ENCODE measurements around the gene ROS1.

Gene ROS1

GRCh38 chr6:117304446-117304845, 121.3 kb downstream of the ROS1 start:
- H3K4me1 ChIP-seq (ENCODE audit: control extremely low read depth in 1 of 4, control insufficient read depth in 4 of 4, insufficient read depth in 4 of 4, low read length in 3 of 4) = no peaks in the 10 kb centered on the region
- no peaks in the 10 kb centered on the region for H3K9me3 ChIP-seq (ENCODE audit: control extremely low read depth in 1 of 5, control insufficient read depth in 4 of 5, insufficient read depth in 2 of 5, low read depth in 1 of 5, low read length in 4 of 5)
- no peak overlapping the region for H3K4me3 ChIP-seq (ENCODE audit: control insufficient read depth in 1 of 7, extremely low read depth in 1 of 7, insufficient read depth in 4 of 7, low read depth in 2 of 7, low read length in 6 of 7)
- POLR2A ChIA-PET = no interaction called here
- peaks cover 0 to 3% (median 0%) of the 10 kb centered on the region in 5 experiments for H3K27me3 ChIP-seq (replicated peaks in 2 of 5; ENCODE audit: control insufficient read depth in 4 of 5, insufficient read depth in 5 of 5, low read length in 4 of 5)
- H3K36me3 ChIP-seq (ENCODE audit: control insufficient read depth in 4 of 4, insufficient read depth in 4 of 4, low read length in 3 of 4) = no peaks in the 10 kb centered on the region
- H3K27ac ChIP-seq (ENCODE audit: insufficient read depth in 1 of 2, low read depth in 1 of 2, low read length in 2 of 2, poor library complexity in 1 of 2, severe bottlenecking in 2 of 2) = no peak overlapping the region
- 100% methylated on average over 2 of the region's 2 CpGs for WGBS (ENCODE audit: insufficient coverage)
- no peak for DNase-seq
- CTCF ChIA-PET = no interaction called here

DNA sequence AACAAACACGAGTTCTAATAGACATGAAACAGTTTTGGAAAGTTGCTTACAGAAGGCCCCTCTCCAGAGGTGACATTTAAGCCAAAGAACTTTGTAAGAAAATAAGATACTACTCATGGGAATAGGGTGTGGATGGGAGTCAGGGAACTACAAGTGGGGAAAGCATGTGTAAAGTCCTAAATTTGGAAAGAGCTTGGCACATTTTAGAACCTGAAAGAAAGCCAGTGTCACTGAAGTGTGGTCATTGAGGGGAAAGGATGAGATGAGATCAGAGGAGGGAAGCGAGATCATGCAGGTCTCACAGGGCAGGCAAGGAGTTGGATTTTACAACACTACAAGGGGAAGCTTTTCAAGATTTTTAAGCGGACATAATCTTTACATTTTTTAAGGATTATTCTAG, 122.4 kb downstream of the ROS1 start:
- ChIA-PET POLR2A (no interaction called here), CTCF (no interaction called here)
- Histone ChIP-seq H3K36me3 (ENCODE audit: control insufficient read depth in 4 of 4, insufficient read depth in 4 of 4, low read length in 3 of 4) (no peaks in the 10 kb centered on the region), H3K4me3 (ENCODE audit: control insufficient read depth in 1 of 7, extremely low read depth in 1 of 7, insufficient read depth in 4 of 7, low read depth in 2 of 7, low read length in 6 of 7) (no peak overlapping the region), H3K9me3 (ENCODE audit: control extremely low read depth in 1 of 5, control insufficient read depth in 4 of 5, insufficient read depth in 2 of 5, low read depth in 1 of 5, low read length in 4 of 5) (no peaks in the 10 kb centered on the region), H3K4me1 (ENCODE audit: control extremely low read depth in 1 of 4, control insufficient read depth in 4 of 4, insufficient read depth in 4 of 4, low read length in 3 of 4) (no peaks in the 10 kb centered on the region), H3K27me3 (replicated peaks in 2 of 5; ENCODE audit: control insufficient read depth in 4 of 5, insufficient read depth in 5 of 5, low read length in 4 of 5) (peaks cover 0 to 3% (median 0%) of the 10 kb centered on the region in 5 experiments), H3K27ac (ENCODE audit: insufficient read depth in 1 of 2, low read depth in 1 of 2, low read length in 2 of 2, poor library complexity in 1 of 2, severe bottlenecking in 2 of 2) (no peak overlapping the region)
- DNase-seq = no peak
- WGBS (ENCODE audit: insufficient coverage) = 79% methylated on average over 2 of the region's 3 CpGs

DNA sequence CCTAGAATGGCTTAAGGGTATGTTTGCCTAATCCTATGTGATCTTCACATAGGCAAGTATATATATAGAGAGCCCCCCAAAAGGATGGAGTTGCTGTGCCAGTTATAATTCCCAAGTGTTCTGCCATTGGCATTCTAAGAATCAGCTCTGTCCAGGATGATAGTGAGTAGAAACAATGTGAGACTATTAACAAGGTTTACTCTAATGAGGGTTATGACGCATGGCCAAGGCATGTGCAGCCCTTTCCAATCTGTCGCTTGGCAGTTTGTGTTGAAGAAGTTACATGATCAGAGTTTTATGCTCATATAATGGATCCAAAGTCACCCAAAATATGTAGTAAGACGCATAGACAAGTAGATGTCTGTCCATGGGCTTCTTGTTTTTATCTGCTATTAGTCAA, 126.8 kb downstream of the ROS1 start:
- DNase-seq = no peak
- no peaks in the 10 kb centered on the region for H3K36me3 ChIP-seq (ENCODE audit: control insufficient read depth in 4 of 4, insufficient read depth in 4 of 4, low read length in 3 of 4)
- H3K4me1 ChIP-seq (ENCODE audit: control extremely low read depth in 1 of 4, control insufficient read depth in 4 of 4, insufficient read depth in 4 of 4, low read length in 3 of 4) = no peaks in the 10 kb centered on the region
- WGBS (ENCODE audit: insufficient coverage) = 100% methylated on average over 1 of the region's 3 CpGs
- H3K27ac ChIP-seq (ENCODE audit: insufficient read depth in 1 of 2, low read depth in 1 of 2, low read length in 2 of 2, poor library complexity in 1 of 2, severe bottlenecking in 2 of 2) = no peak overlapping the region
- no peaks in the 10 kb centered on the region for H3K9me3 ChIP-seq (ENCODE audit: control extremely low read depth in 1 of 5, control insufficient read depth in 4 of 5, insufficient read depth in 2 of 5, low read depth in 1 of 5, low read length in 4 of 5)
- ChIA-PET CTCF (no interaction called here), POLR2A (no interaction called here)
- no peak overlapping the region for H3K4me3 ChIP-seq (ENCODE audit: control insufficient read depth in 1 of 7, extremely low read depth in 1 of 7, insufficient read depth in 4 of 7, low read depth in 2 of 7, low read length in 6 of 7)
- peaks cover 0 to 3% (median 0%) of the 10 kb centered on the region in 5 experiments for H3K27me3 ChIP-seq (replicated peaks in 2 of 5; ENCODE audit: control insufficient read depth in 4 of 5, insufficient read depth in 5 of 5, low read length in 4 of 5)

DNA sequence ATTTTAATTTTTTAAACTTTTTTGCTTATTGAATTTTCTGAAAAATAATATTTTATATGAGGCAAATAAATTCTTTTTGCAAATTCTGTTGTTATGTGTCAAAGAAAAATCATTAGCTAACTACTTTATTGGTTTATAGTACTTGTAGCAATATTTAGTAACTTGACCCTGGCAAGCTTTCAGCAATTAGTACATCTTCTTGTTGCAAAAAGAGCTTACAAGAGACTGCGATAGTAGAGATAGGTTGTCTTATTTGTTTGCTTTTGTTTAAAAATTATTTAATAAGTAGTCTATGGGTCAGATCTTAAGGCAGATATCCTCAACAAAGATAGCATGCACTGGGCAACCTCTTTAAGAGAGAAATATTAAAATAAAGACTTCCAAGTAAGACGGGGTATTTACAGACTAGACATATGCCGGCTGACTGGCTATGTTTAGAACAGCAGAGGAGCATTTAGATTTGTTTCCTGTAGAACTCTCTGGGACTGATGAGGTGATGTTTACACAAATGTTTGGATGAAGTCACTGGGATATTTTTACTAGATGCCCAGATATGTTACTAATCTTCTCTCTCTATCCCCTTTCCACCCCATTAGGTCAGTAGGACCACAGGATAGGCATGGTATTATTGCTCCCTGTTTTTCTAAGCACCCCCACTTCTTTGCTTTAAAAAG, 135.4 kb downstream of the ROS1 start:
- no peak overlapping the region for H3K27ac ChIP-seq (ENCODE audit: insufficient read depth in 1 of 2, low read depth in 1 of 2, low read length in 2 of 2, poor library complexity in 1 of 2, severe bottlenecking in 2 of 2)
- no peaks in the 10 kb centered on the region for H3K36me3 ChIP-seq (ENCODE audit: control insufficient read depth in 4 of 4, insufficient read depth in 4 of 4, low read length in 3 of 4)
- H3K9me3 ChIP-seq (ENCODE audit: control extremely low read depth in 1 of 5, control insufficient read depth in 4 of 5, insufficient read depth in 2 of 5, low read depth in 1 of 5, low read length in 4 of 5) = no peaks in the 10 kb centered on the region
- no peak overlapping the region for H3K4me3 ChIP-seq (ENCODE audit: control insufficient read depth in 1 of 7, extremely low read depth in 1 of 7, insufficient read depth in 4 of 7, low read depth in 2 of 7, low read length in 6 of 7)
- H3K27me3 ChIP-seq (replicated peaks in 2 of 5; ENCODE audit: control insufficient read depth in 4 of 5, insufficient read depth in 5 of 5, low read length in 4 of 5) = peaks cover 0 to 9% (median 2%) of the 10 kb centered on the region in 5 experiments
- DNase-seq = no peak
- H3K4me1 ChIP-seq (ENCODE audit: control extremely low read depth in 1 of 4, control insufficient read depth in 4 of 4, insufficient read depth in 4 of 4, low read length in 3 of 4) = no peaks in the 10 kb centered on the region
- ChIA-PET POLR2A (no interaction called here), CTCF (no interaction called here)
- 50% methylated on average over 1 of the region's 3 CpGs for WGBS (ENCODE audit: insufficient coverage)

GRCh38 chr6:117288083-117288715, 137.5 kb downstream of the ROS1 start:
- no peaks in the 10 kb centered on the region for H3K9me3 ChIP-seq (ENCODE audit: control extremely low read depth in 1 of 5, control insufficient read depth in 4 of 5, insufficient read depth in 2 of 5, low read depth in 1 of 5, low read length in 4 of 5)
- peaks cover 0 to 9% (median 2%) of the 10 kb centered on the region in 5 experiments for H3K27me3 ChIP-seq (replicated peaks in 2 of 5; ENCODE audit: control insufficient read depth in 4 of 5, insufficient read depth in 5 of 5, low read length in 4 of 5)
- no peak overlapping the region for H3K27ac ChIP-seq (ENCODE audit: insufficient read depth in 1 of 2, low read depth in 1 of 2, low read length in 2 of 2, poor library complexity in 1 of 2, severe bottlenecking in 2 of 2)
- ChIA-PET POLR2A (no interaction called here), CTCF (no interaction called here)
- no peak for DNase-seq
- H3K36me3 ChIP-seq (ENCODE audit: control insufficient read depth in 4 of 4, insufficient read depth in 4 of 4, low read length in 3 of 4) = no peaks in the 10 kb centered on the region
- no peaks in the 10 kb centered on the region for H3K4me1 ChIP-seq (ENCODE audit: control extremely low read depth in 1 of 4, control insufficient read depth in 4 of 4, insufficient read depth in 4 of 4, low read length in 3 of 4)
- WGBS (ENCODE audit: insufficient coverage) = 85% methylated on average over 2 of the region's 3 CpGs
- no peak overlapping the region for H3K4me3 ChIP-seq (ENCODE audit: control insufficient read depth in 1 of 7, extremely low read depth in 1 of 7, insufficient read depth in 4 of 7, low read depth in 2 of 7, low read length in 6 of 7)

DNA sequence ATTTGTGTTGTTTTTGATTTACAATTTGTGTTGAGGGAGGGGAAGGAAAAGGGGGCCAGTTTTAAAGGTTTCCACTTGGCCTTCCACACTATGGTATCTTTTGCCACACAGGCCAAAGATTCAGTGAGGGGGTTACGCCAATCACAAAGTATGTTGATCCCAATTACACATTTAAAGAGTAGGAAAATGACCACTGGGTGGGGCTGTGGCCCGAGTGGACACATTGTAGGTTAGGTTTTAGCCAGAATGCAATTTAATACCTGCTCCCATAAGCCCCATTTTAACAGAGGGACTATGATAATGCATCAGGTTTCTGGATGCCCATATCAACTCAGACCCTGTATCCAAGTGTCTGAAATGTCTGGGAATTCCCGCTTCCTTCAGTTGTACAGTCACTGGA, 144.8 kb downstream of the ROS1 start:
- Histone ChIP-seq H3K27me3 (replicated peaks in 2 of 5; ENCODE audit: control insufficient read depth in 4 of 5, insufficient read depth in 5 of 5, low read length in 4 of 5) (peaks cover 0 to 28% (median 4%) of the 10 kb centered on the region in 5 experiments), H3K27ac (ENCODE audit: insufficient read depth in 1 of 2, low read depth in 1 of 2, low read length in 2 of 2, poor library complexity in 1 of 2, severe bottlenecking in 2 of 2) (no peak overlapping the region), H3K9me3 (ENCODE audit: control extremely low read depth in 1 of 5, control insufficient read depth in 4 of 5, insufficient read depth in 2 of 5, low read depth in 1 of 5, low read length in 4 of 5) (no peaks in the 10 kb centered on the region), H3K36me3 (ENCODE audit: control insufficient read depth in 4 of 4, insufficient read depth in 4 of 4, low read length in 3 of 4) (no peaks in the 10 kb centered on the region), H3K4me3 (ENCODE audit: control insufficient read depth in 1 of 7, extremely low read depth in 1 of 7, insufficient read depth in 4 of 7, low read depth in 2 of 7, low read length in 6 of 7) (no peak overlapping the region), H3K4me1 (ENCODE audit: control extremely low read depth in 1 of 4, control insufficient read depth in 4 of 4, insufficient read depth in 4 of 4, low read length in 3 of 4) (no peaks in the 10 kb centered on the region)
- POLR2A ChIA-PET = no interaction called here
- CTCF ChIA-PET = no interaction called here
- 67% methylated on average over 2 of the region's 3 CpGs for WGBS (ENCODE audit: insufficient coverage)
- no peak for DNase-seq

- Histone ChIP-seq H3K4me3 (ENCODE audit: control insufficient read depth in 1 of 7, extremely low read depth in 1 of 7, insufficient read depth in 4 of 7, low read depth in 2 of 7, low read length in 6 of 7) (no peak overlapping the region), H3K36me3 (ENCODE audit: control insufficient read depth in 4 of 4, insufficient read depth in 4 of 4, low read length in 3 of 4) (no peaks in the 10 kb centered on the region), H3K27me3 (replicated peaks in 2 of 5; ENCODE audit: control insufficient read depth in 4 of 5, insufficient read depth in 5 of 5, low read length in 4 of 5) (peaks cover 16 to 65% (median 19%) of the 10 kb centered on the region in 5 experiments), H3K27ac (ENCODE audit: insufficient read depth in 1 of 2, low read depth in 1 of 2, low read length in 2 of 2, poor library complexity in 1 of 2, severe bottlenecking in 2 of 2) (no peak overlapping the region), H3K4me1 (ENCODE audit: control extremely low read depth in 1 of 4, control insufficient read depth in 4 of 4, insufficient read depth in 4 of 4, low read length in 3 of 4) (no peaks in the 10 kb centered on the region), H3K9me3 (ENCODE audit: control extremely low read depth in 1 of 5, control insufficient read depth in 4 of 5, insufficient read depth in 2 of 5, low read depth in 1 of 5, low read length in 4 of 5) (no peaks in the 10 kb centered on the region)
- 89% methylated on average over 4 of the region's 10 CpGs for whole genome bisulfite sequencing (ENCODE audit: insufficient coverage)
- CTCF ChIA-PET = interaction anchor here (0.9 kb wide), 1 partner anchor 25 kb away, joined by 3 read pairs; no protein-coding TSS in a partner anchor
- POLR2A ChIA-PET = no interaction called here
- no peak for DNase-seq
These were observed 148.9 kb downstream of the ROS1 start for GRCh38 chr6:117276778-117277316.

Data from common myeloid progenitor, CD34-positive (primary cell).